Activated effector memory CD4-positive, alpha-beta T cell treated with anti-CD3 and anti-CD28 coated beads, Interleukin-2, amount 50 U/mL, for 16 hours (primary cell): ENCODE data around the gene MYO9B.
"Not testable (repeated sequence)": the region's sequence is repeated elsewhere in the genome, so short reads cannot be mapped to it uniquely, and the experiment has no call there.

ENCODE experiments used
- DNase-seq: peaks from one replicate; pipeline ENCODE4 v3.0.0-alpha.2; 2020

The MYO9B gene

GRCh38 chr19:17148130-17148529 is 72.6 kb downstream of the MYO9B start:
- DNase-seq: no peak

GRCh38 chr19:17149393-17150135 is 74.0 kb downstream of the MYO9B start:
- DNase-seq: no peak

GRCh38 chr19:17153996-17154395 is 78.4 kb downstream of the MYO9B start:
- DNase-seq: no peak

GRCh38 chr19:17155251-17155650 is 79.7 kb downstream of the MYO9B start:
- no peak for DNase-seq

GRCh38 chr19:17156296-17156946 is 80.8 kb downstream of the MYO9B start:
- DNase-seq: no peak

- no peak for DNase-seq
Measured at GRCh38 chr19:17156947-17157302, 81.3 kb downstream of the MYO9B start.

GRCh38 chr19:17158584-17158983 is 83.0 kb downstream of the MYO9B start:
- DNase-seq: no peak

GRCh38 chr19:17159466-17160393 is 84.2 kb downstream of the MYO9B start:
- no peak for DNase-seq

- no peak for DNase-seq
Measured at GRCh38 chr19:17160908-17161307, 85.3 kb downstream of the MYO9B start.

- DNase-seq: not testable (repeated sequence)
Measured at GRCh38 chr19:17162131-17162530, 86.6 kb downstream of the MYO9B start.

GRCh38 chr19:17162580-17162979 is 87.0 kb downstream of the MYO9B start:
- no peak for DNase-seq

- no peak for DNase-seq
Measured at GRCh38 chr19:17163652-17164051, 88.1 kb downstream of the MYO9B start.

- no peak for DNase-seq
Measured at GRCh38 chr19:17164639-17165038, 89.1 kb downstream of the MYO9B start.

GRCh38 chr19:17165715-17166114 is 90.1 kb downstream of the MYO9B start:
- DNase-seq: no peak

GRCh38 chr19:17170538-17171297 is 95.1 kb downstream of the MYO9B start:
- DNase-seq: no peak

- DNase-seq: no peak
Measured at GRCh38 chr19:17171874-17172273, 96.3 kb downstream of the MYO9B start.

GRCh38 chr19:17172624-17173345 is 97.2 kb downstream of the MYO9B start:
- no peak for DNase-seq

GRCh38 chr19:17178291-17178690 is 102.7 kb downstream of the MYO9B start:
- no peak for DNase-seq

GRCh38 chr19:17180997-17181702 is 105.6 kb downstream of the MYO9B start:
- no peak for DNase-seq

GRCh38 chr19:17183271-17183761 is 107.7 kb downstream of the MYO9B start:
- DNase-seq: peak; percentile 68

- DNase-seq: no peak
Measured at GRCh38 chr19:17183858-17184321, 108.3 kb downstream of the MYO9B start.
